C4-2B (cell line): ENCODE data around the gene TRAPPC12.

Source experiments
- CTCF ChIP-seq: fragments of 450-650 bp; conservative IDR thresholded peaks from 2 replicates; pipeline ENCODE4 v1.5.1; 2017; ENCODE audit warnings: mild to moderate bottlenecking
- ZFX ChIP-seq: fragments of 450-650 bp; IDR thresholded peaks from 2 replicates; pipeline ENCODE4 v1.6.1; 2017

GRCh38 chr2:3379647-3380534 is at the start of gene TRAPPC12:
- peak; percentile 57 for TF ChIP-seq CTCF
- TF ChIP-seq ZFX, result peak; percentile 81
